Raji (cell line): ENCODE measurements around the gene SNAP29.

ENCODE experiments used
- POLR2A ChIP-seq: IDR thresholded peaks from 2 replicates; pipeline ENCODE4 v1.6.1; 2011; ENCODE audit warnings: low read depth, low read length, control low read depth; ENCODE audit not compliant: insufficient read depth

SNAP29 gene

GRCh38 chr22:20937794-20938671, 79.2 kb downstream of the SNAP29 start:
- no peak for TF ChIP-seq POLR2A

- TF ChIP-seq POLR2A = no peak
Observed at GRCh38 chr22:20940186-20940651, 81.4 kb downstream of the SNAP29 start.
